Naive thymus-derived CD4-positive, alpha-beta T cell (primary cell): ENCODE results near the gene ST14. TPM values are rescaled to one million over a fixed set of nuclear protein-coding genes. Genes with fewer than 3 reads are reported as not detected.

Source experiments
- ATAC-seq: fragments of 150-1000 bp; cut with Tn5 transposase; 2 replicates; pipeline ENCODE4 v1.10.0; 2021; ENCODE audit warnings: mild to moderate bottlenecking, moderate library complexity
- CTCF ChIA-PET: fragments of 350-600 bp; sonication (Branson Sonifier 250); formaldehyde crosslinking; loops from one replicate; lab custom pipeline; 2021; ENCODE audit warnings: antibody characterized with exemption; lab: Charles Lee
- POLR2A ChIA-PET: fragments of 350-600 bp; sonication (Branson Sonifier 250); formaldehyde crosslinking; loops from one replicate; lab custom pipeline; 2021; ENCODE audit warnings: antibody characterized with exemption, inconsistent platforms; lab: Charles Lee
- DNase-seq, 9 donors: peaks; one replicate each; pipeline versions ENCODE4 v3.0.0 to v3.0.0-alpha.2; 2020 to 2022; ENCODE audit warnings: mixed read lengths in 1 of 9
- H3K27ac ChIP-seq: one replicate; pipeline ENCODE4 v1.7.0; 2013; ENCODE audit warnings: mild to moderate bottlenecking, low read depth, low read length, moderate library complexity
- H3K27me3 ChIP-seq, 2 donors: one replicate each; pipeline ENCODE4 v1.7.0; 2013; ENCODE audit warnings: low read length in 2 of 2, mild to moderate bottlenecking in 2 of 2, moderate library complexity in 2 of 2; ENCODE audit not compliant: control insufficient read depth in 2 of 2, insufficient read depth in 2 of 2
- H3K36me3 ChIP-seq, 3 experiments: 1 replicate in 2 of 3; 2 replicates in 1 of 3; pipeline ENCODE4 v1.7.0; 2013; ENCODE audit warnings: low read length in 3 of 3, mild to moderate bottlenecking in 3 of 3, moderate library complexity in 1 of 3; ENCODE audit not compliant: insufficient read depth in 3 of 3, control insufficient read depth in 2 of 3
- H3K4me1 ChIP-seq, 2 donors: one replicate each; pipeline ENCODE4 v1.7.0; 2013; ENCODE audit warnings: low read length in 2 of 2, mild to moderate bottlenecking in 2 of 2, moderate library complexity in 1 of 2; ENCODE audit not compliant: control insufficient read depth in 2 of 2, insufficient read depth in 2 of 2
- H3K4me3 ChIP-seq: 2 replicates; pipeline ENCODE4 v1.7.0; 2013; ENCODE audit warnings: mild to moderate bottlenecking, low read length
- H3K9me3 ChIP-seq, 3 experiments: 1 replicate in 2 of 3; 2 replicates in 1 of 3; pipeline ENCODE4 v1.7.0; 2013; ENCODE audit warnings: low read length in 3 of 3; ENCODE audit not compliant: control insufficient read depth in 2 of 3
- H3K27ac Mint-ChIP-seq, 9 donors: one replicate each; pipeline ENCODE4 v1.8.0; 2020 to 2022; ENCODE audit warnings: mixed read lengths in 9 of 9, mild to moderate bottlenecking in 8 of 9, moderate library complexity in 5 of 9, inconsistent platforms in 2 of 9
- H3K27me3 Mint-ChIP-seq, 5 donors: one replicate each; pipeline ENCODE4 v1.8.0; 2021 to 2022; ENCODE audit warnings: mixed read lengths in 5 of 5, mild to moderate bottlenecking in 1 of 5
- H3K36me3 Mint-ChIP-seq, 5 donors: one replicate each; pipeline ENCODE4 v1.8.0; 2020 to 2022; ENCODE audit warnings: mixed read lengths in 5 of 5, mild to moderate bottlenecking in 3 of 5, inconsistent platforms in 1 of 5
- H3K4me1 Mint-ChIP-seq, 7 donors: one replicate each; pipeline ENCODE4 v1.8.0; 2020 to 2022; ENCODE audit warnings: mixed read lengths in 7 of 7, mild to moderate bottlenecking in 3 of 7, inconsistent platforms in 1 of 7
- H3K4me3 Mint-ChIP-seq, 10 donors: one replicate each; pipeline ENCODE4 v1.8.0; 2020 to 2022; ENCODE audit warnings: mild to moderate bottlenecking in 10 of 10, mixed read lengths in 10 of 10, moderate library complexity in 6 of 10, inconsistent platforms in 2 of 10
- H3K9me3 Mint-ChIP-seq, 11 donors: one replicate each; pipeline ENCODE4 v1.8.0; 2020 to 2022; ENCODE audit warnings: mixed read lengths in 11 of 11, mild to moderate bottlenecking in 4 of 11, inconsistent platforms in 1 of 11, moderate library complexity in 1 of 11
- intact Hi-C, 2 donors: fragments of 100-400 bp; cut with micrococcal nuclease; formaldehyde crosslinking; loops; one replicate each; pipeline ENCODE4 v1.15.1; 2023
- polyA plus RNA-seq, 2 donors: library from polyadenylated mRNA; unstranded; fragments of 300-500 nt; fragmentation: Illumina TruSeq; gene quantifications; one replicate each; pipeline ENCODE4 v1.2.3, GENCODE V29; 2021
- total RNA-seq, 6 experiments: library from RNA in 5 of 6; stranded (reverse) in 5 of 6; gene quantifications; 1 replicate in 5 of 6; 2 replicates in 1 of 6; pipeline ENCODE4 v1.2.3 and lab custom pipeline; 2021 to 2026

ST14 gene
- total and polyA plus RNA-seq, 7 experiments from 2014 or later: 0.05 to 8.8 (median 0.51) TPM; not detected in 2

DNA sequence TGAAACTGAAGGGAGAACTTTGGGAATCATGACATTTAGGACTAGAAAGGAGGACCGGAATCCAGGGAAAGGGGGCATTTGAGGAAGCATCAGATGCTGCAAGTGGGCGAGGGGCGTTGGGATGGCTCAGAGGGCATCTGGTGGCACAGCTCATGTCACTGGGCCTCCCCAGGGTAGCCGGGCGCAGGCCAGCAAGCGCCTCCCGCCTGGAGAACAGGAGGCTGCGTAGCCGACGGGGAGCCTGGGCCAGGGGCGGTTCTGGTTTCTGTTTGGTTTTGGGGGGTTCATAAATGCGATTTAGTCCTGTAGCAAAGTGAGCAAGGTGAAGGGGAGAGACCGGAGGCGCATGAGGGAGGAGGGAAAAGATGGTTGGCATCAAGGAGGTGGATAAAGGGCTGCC lies 443 bp upstream of the ST14 start:
- DNase-seq (no peak), ATAC-seq (no peak)
- peak overlapping the region in 9 of 10 donors; percentile 15 to 79 (median 29) for H3K4me3 Mint-ChIP-seq
- Histone ChIP-seq H3K4me3 (no peak overlapping the region), H3K4me1 (peaks cover 0 to 4% of the 10 kb centered on the region in 2 donors), H3K36me3 (no peaks in the 10 kb centered on the region), H3K9me3 (no peaks in the 10 kb centered on the region), H3K27ac (no peak overlapping the region), H3K27me3 (peaks cover 0 to 5% of the 10 kb centered on the region in 2 donors)
- intact Hi-C loops: no loop called here
- H3K27me3 Mint-ChIP-seq: peaks cover 53 to 61% (median 58%) of the 10 kb centered on the region in 5 donors
- H3K27ac Mint-ChIP-seq: no peak overlapping the region
- ChIA-PET CTCF (no interaction called here), POLR2A (no interaction called here)
- no peaks in the 10 kb centered on the region for H3K36me3 Mint-ChIP-seq
- H3K9me3 Mint-ChIP-seq: no peaks in the 10 kb centered on the region
- peaks cover 4 to 28% (median 23%) of the 10 kb centered on the region in 7 donors for H3K4me1 Mint-ChIP-seq

DNA sequence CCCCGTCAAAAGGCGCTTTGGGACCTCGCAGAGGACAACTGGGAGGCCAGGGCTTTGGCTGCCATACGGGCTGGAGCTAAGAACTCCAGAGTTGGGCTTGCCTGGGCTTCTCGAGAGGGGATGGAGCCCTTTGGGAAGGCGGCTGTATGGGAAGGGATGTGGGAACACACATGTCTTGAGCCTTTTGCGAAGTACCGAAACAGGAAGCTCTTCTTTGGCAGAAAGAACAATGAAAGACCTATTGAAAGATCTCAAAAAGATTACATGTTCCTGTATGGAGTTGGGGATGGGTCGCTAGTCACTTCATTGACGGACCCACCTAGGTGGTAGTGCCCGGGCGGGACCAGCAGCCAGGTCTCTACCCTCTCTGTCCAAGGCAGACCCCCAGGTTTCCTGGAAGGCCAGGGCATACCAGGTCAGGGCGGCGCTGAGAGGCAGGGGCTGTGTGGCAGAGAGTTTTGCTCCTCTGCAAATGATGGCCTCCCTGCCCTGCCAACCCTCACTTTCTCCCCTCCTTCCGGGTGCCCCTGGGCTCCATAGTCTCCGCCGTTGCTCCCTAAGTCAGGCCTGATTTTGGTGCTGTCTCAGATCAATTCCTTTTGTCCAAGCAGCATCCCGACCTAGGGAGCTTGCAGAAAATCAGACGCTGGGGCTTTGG lies 1.0 kb downstream of the ST14 start:
- intact Hi-C loops: no loop called here
- H3K27me3 Mint-ChIP-seq: peaks cover 59 to 69% (median 62%) of the 10 kb centered on the region in 5 donors
- Histone ChIP-seq H3K4me1 (peaks cover 0 to 4% of the 10 kb centered on the region in 2 donors), H3K9me3 (no peaks in the 10 kb centered on the region), H3K36me3 (no peaks in the 10 kb centered on the region), H3K27ac (no peak overlapping the region), H3K4me3 (no peak overlapping the region), H3K27me3 (peaks cover 0 to 5% of the 10 kb centered on the region in 2 donors)
- peak overlapping the region in 1 of 9 donors; percentile 10 for H3K27ac Mint-ChIP-seq
- no peak for ATAC-seq
- DNase-seq: no peak
- ChIA-PET POLR2A (no interaction called here), CTCF (no interaction called here)
- H3K4me1 Mint-ChIP-seq: peaks cover 4 to 27% (median 22%) of the 10 kb centered on the region in 7 donors
- H3K9me3 Mint-ChIP-seq: no peaks in the 10 kb centered on the region
- H3K36me3 Mint-ChIP-seq: no peaks in the 10 kb centered on the region
- peak overlapping the region in 9 of 10 donors; percentile 18 to 75 (median 60) for H3K4me3 Mint-ChIP-seq

DNA sequence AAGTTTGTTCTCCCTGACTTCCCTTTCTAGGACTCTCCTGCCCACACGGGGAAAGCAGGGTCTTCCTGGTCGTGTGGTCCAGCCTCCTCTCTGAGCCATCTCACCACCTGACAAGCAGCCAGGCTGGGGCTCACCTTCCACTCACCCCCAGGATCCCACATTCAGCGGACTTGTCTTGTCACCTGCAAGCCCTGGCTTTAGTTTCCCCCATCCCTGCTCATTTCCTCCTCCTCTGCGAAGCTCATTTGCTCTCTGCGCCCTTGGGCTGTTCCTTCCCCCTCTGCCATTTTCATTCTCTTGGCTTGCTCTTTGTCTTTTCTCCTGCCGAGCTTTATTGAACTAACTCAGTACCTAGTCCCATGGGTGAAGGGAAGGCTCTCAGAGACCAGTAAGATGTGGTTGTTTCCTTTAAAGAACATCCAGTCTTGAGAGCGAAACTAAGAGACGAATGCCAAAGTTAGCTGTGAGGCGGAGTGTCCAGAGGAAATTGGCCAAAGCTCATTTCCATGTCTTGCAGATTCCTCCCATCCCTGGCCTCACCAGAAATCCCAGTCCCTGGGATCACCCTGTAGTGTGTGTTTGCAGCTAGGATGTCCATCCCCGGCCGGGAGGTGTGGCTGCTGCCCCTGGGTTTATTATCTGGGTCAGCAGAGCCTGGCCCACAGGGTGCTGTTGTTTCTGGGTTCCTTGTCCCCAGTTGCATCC lies 2.0 kb downstream of the ST14 start:
- DNase-seq (no peak), ATAC-seq (no peak)
- Mint-ChIP-seq H3K4me1 (peaks cover 4 to 27% (median 22%) of the 10 kb centered on the region in 7 donors), H3K27ac (no peak overlapping the region), H3K9me3 (no peaks in the 10 kb centered on the region), H3K4me3 (peak overlapping the region in 3 of 10 donors; percentile 1 to 53 (median 35)), H3K36me3 (no peaks in the 10 kb centered on the region), H3K27me3 (peaks cover 60 to 78% (median 65%) of the 10 kb centered on the region in 5 donors)
- Histone ChIP-seq H3K4me3 (no peak overlapping the region), H3K27ac (no peak overlapping the region), H3K36me3 (no peaks in the 10 kb centered on the region), H3K9me3 (no peaks in the 10 kb centered on the region), H3K27me3 (peaks cover 0 to 5% of the 10 kb centered on the region in 2 donors), H3K4me1 (peaks cover 0 to 4% of the 10 kb centered on the region in 2 donors)
- POLR2A ChIA-PET: no interaction called here
- intact Hi-C loops: no loop called here
- CTCF ChIA-PET: interaction anchor here (0.6 kb wide), 1 partner anchor 29 kb away, joined by 5 read pairs; no protein-coding TSS in a partner anchor

DNA sequence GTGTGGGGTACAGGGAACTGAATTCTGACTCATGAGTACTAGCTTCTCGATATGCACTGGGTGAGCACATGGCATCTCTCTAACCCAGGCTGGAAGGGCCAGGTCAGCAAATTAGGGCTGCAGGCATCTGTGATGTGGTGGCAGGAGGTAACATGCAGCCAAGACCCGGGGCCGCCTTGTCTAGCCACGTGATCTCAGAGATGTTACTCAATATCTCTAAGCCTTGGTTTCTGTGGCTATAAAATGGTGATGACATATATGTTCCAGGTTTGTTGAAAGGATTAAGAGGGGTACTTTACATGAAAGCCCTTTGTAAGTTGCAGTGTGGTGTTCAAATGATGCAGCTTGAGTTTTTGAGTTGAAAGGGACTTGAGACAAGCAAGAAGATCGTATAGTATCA lies 3.2 kb downstream of the ST14 start:
- POLR2A ChIA-PET: no interaction called here
- no peaks in the 10 kb centered on the region for H3K9me3 Mint-ChIP-seq
- no peak overlapping the region for H3K4me3 Mint-ChIP-seq
- ATAC-seq (no peak), DNase-seq (no peak)
- CTCF ChIA-PET: no interaction called here
- H3K4me1 ChIP-seq: peaks cover 0 to 4% of the 10 kb centered on the region in 2 donors
- no peaks in the 10 kb centered on the region for H3K9me3 ChIP-seq
- H3K27me3 Mint-ChIP-seq: peaks cover 60 to 79% (median 67%) of the 10 kb centered on the region in 5 donors
- peaks cover 4 to 27% (median 22%) of the 10 kb centered on the region in 7 donors for H3K4me1 Mint-ChIP-seq
- H3K36me3 ChIP-seq: no peaks in the 10 kb centered on the region
- no peak overlapping the region for H3K27ac Mint-ChIP-seq
- H3K36me3 Mint-ChIP-seq: no peaks in the 10 kb centered on the region
- peaks cover 0 to 5% of the 10 kb centered on the region in 2 donors for H3K27me3 ChIP-seq
- no peak overlapping the region for H3K27ac ChIP-seq
- no peak overlapping the region for H3K4me3 ChIP-seq
- intact Hi-C loops: no loop called here

DNA sequence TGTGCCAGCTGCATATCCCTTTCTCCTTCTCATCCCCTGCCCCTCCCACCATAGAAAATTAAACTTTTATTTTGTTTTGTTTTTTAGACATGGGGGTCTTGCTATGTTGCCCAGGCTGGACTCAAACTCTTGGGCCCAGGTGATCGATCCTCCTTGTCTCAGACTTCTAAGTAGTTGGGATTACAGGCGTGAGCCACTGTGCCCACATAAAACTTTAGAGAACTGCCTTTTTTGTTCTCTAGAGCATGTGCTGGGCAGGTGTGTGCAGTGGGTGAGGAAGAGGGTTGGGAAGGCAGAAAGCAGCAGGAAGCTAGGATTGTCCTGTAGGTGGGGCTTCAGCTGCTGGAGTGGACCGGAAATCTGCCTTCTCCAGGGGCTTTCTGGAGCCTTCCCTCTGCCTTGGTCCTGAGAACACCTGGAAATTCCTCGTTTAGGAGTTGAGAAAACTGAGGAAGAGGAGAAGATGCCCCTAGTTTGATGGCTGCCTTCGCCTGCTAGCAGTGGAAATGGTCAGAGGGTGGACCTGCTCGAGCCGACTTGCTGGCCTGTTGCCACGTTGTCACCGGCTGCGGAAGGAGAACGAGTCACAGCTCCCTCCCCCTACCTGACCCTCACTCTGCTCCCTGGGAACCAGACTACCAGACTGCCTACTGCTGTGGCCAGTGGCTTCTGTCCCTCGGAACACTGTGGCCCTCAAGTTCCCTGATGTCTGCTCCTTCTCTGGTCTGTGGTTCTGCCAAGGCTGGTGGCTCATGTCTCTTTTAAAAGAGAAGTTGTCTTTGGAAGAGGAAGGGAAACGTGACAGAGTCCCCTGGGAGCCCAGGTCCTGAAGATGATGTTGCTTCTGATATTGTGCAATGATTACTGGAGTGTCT lies 4.0 kb downstream of the ST14 start:
- Mint-ChIP-seq H3K36me3 (no peaks in the 10 kb centered on the region), H3K9me3 (no peaks in the 10 kb centered on the region), H3K27me3 (peaks cover 53 to 77% (median 64%) of the 10 kb centered on the region in 5 donors), H3K4me3 (no peak overlapping the region), H3K4me1 (peaks cover 4 to 22% (median 17%) of the 10 kb centered on the region in 7 donors), H3K27ac (no peak overlapping the region)
- DNase-seq (no peak), ATAC-seq (peak; percentile 49)
- Histone ChIP-seq H3K4me3 (no peak overlapping the region), H3K9me3 (no peaks in the 10 kb centered on the region), H3K36me3 (no peaks in the 10 kb centered on the region), H3K4me1 (peaks cover 0 to 4% of the 10 kb centered on the region in 2 donors), H3K27me3 (peaks cover 0 to 5% of the 10 kb centered on the region in 2 donors), H3K27ac (no peak overlapping the region)
- intact Hi-C loops: no loop called here
- ChIA-PET CTCF (no interaction called here), POLR2A (no interaction called here)

DNA sequence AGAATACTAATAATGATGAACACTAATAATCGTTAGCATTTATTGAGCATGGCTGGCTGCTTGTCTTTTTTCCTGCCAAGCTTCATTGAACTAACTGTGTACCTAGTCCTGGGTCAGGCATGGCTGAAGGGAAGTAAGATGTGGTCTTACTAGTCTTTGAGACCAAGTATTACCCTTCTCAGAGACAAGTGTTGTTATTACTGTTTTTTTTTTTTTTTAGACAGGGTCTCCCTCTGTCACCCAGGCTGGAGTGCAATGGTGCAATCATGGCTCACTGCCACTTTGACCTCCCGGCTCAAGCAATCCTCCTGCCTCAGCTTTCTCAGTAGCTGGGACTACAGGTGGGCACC lies 4.6 kb downstream of the ST14 start:
- Mint-ChIP-seq H3K4me3 (no peak overlapping the region), H3K27me3 (peaks cover 46 to 71% (median 60%) of the 10 kb centered on the region in 5 donors), H3K4me1 (peaks cover 4 to 16% (median 12%) of the 10 kb centered on the region in 7 donors), H3K27ac (no peak overlapping the region), H3K9me3 (no peaks in the 10 kb centered on the region), H3K36me3 (no peaks in the 10 kb centered on the region)
- Histone ChIP-seq H3K9me3 (no peaks in the 10 kb centered on the region), H3K4me1 (peaks cover 0 to 4% of the 10 kb centered on the region in 2 donors), H3K27me3 (peaks cover 0 to 5% of the 10 kb centered on the region in 2 donors), H3K27ac (no peak overlapping the region), H3K36me3 (no peaks in the 10 kb centered on the region), H3K4me3 (no peak overlapping the region)
- ATAC-seq (no peak), DNase-seq (no peak)
- ChIA-PET CTCF (no interaction called here), POLR2A (no interaction called here)
- intact Hi-C loops: no loop called here
